ENCODE data around the gene SOCS6.

DNA sequence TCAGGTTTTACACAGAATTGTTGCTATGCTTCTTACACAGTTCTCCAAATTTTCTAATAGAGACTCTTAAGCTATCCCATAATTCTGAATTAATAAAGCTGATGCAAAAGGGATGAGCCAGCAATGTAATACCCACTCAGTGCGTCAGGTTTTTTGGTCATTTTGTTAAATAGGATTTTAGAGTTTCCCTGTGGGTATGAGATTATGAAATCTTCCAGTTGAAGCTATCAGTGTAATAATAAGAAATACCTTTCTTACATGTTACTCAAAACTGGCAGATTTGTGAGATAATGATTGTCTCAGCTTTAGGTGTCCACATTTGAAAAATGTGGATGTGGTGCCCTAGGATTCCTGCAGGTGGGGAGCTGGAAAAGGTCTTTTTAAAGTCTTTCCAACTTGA is 44.5 kb downstream of the SOCS6 start:
- TF ChIP-seq, protein P1, sequence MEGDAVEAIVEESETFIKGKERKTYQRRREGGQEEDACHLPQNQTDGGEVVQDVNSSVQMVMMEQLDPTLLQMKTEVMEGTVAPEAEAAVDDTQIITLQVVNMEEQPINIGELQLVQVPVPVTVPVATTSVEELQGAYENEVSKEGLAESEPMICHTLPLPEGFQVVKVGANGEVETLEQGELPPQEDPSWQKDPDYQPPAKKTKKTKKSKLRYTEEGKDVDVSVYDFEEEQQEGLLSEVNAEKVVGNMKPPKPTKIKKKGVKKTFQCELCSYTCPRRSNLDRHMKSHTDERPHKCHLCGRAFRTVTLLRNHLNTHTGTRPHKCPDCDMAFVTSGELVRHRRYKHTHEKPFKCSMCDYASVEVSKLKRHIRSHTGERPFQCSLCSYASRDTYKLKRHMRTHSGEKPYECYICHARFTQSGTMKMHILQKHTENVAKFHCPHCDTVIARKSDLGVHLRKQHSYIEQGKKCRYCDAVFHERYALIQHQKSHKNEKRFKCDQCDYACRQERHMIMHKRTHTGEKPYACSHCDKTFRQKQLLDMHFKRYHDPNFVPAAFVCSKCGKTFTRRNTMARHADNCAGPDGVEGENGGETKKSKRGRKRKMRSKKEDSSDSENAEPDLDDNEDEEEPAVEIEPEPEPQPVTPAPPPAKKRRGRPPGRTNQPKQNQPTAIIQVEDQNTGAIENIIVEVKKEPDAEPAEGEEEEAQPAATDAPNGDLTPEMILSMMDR (conservative IDR thresholded peaks at IDR 0.05 in 1 of 2, IDR thresholded peaks at IDR 0.05 in 1 of 2; ENCODE audit: extremely low read depth in 1 of 2, insufficient read depth in 1 of 2, low read depth in 1 of 2, low read length in 2 of 2), result peak in 1 of 2 donors; percentile 13
- no peak for TF ChIP-seq EZH2 (IDR thresholded peaks at IDR 0.05; ENCODE audit: borderline replicate concordance, low read length)
